Endothelial cell (in vitro differentiated cells): ENCODE results near the gene KIF3B. TPM values are rescaled to one million over a fixed set of nuclear protein-coding genes. Genes with fewer than 3 reads are reported as not detected.

Experiments
- DNase-seq: peaks from one replicate; pipeline ENCODE4 v3.0.0; 2021; ENCODE audit warnings: low spot score
- H3K27ac Mint-ChIP-seq: one replicate; pipeline ENCODE4 v1.8.0; 2021; ENCODE audit warnings: mixed read lengths, inconsistent platforms; ENCODE audit not compliant: unreplicated experiment
- H3K27me3 Mint-ChIP-seq: one replicate; pipeline ENCODE4 v1.8.0; 2021; ENCODE audit warnings: mild to moderate bottlenecking, moderate library complexity, mixed read lengths, inconsistent platforms; ENCODE audit not compliant: unreplicated experiment
- H3K36me3 Mint-ChIP-seq: one replicate; pipeline ENCODE4 v1.8.0; 2021; ENCODE audit warnings: mild to moderate bottlenecking, low read depth, mixed read lengths, inconsistent platforms; ENCODE audit not compliant: unreplicated experiment
- H3K4me1 Mint-ChIP-seq: one replicate; pipeline ENCODE4 v1.8.0; 2021; ENCODE audit warnings: mild to moderate bottlenecking, mixed read lengths, inconsistent platforms; ENCODE audit not compliant: unreplicated experiment
- H3K4me3 Mint-ChIP-seq: one replicate; pipeline ENCODE4 v1.8.0; 2021; ENCODE audit warnings: mild to moderate bottlenecking, mixed read lengths, inconsistent platforms; ENCODE audit not compliant: unreplicated experiment
- H3K9me3 Mint-ChIP-seq: one replicate; pipeline ENCODE4 v1.8.0; 2021; ENCODE audit warnings: mixed read lengths, inconsistent platforms; ENCODE audit not compliant: unreplicated experiment
- total RNA-seq: library from RNA; stranded (reverse); fragmentation: NEBNext Ultra II Directional; extraction: Animal tissue kit (Norgen Biotek cat#: 25700); gene quantifications from one replicate; pipeline ENCODE4 v1.2.1, GENCODE V29; 2021; ENCODE audit not compliant: unreplicated experiment
- TF ChIP-seq, protein P1 (sequence below): fragments of 200-600 bp; sonication (generic); IDR thresholded peaks from one replicate; pipeline ENCODE4 v1.5.0; 2021; ENCODE audit warnings: antibody characterized with exemption; ENCODE audit not compliant: unreplicated experiment

Gene KIF3B
- total RNA-seq, 1 donor from 2014 or later, result 34.7 TPM

DNA sequence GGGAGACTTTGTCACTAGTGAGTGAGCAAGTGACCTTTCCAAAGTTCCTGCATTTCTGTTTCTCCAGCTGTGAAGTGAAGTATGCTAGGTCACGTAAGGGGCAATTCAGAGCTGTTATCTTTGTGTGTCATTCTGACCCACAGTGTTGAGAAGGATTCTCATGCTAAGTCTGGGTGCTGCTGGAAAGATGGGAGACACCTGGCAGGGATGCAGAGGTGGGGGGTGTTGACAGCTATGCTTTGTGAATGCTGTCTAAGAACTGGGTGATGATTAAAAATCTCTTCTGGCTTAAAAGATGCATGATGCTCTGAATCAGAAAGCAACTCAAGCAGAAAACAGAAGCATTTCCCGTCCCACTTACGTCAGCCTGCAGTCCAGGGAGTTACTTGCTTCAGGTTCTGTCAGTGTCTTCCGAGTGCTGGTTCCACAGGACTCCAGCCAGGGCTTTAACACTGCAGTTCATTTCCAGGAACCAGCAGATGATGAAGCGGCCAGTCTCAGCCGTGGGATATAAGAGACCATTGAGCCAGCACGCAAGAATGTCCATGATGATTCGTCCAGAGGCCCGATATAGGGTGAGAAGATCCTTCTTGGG is 49.7 kb downstream of the KIF3B start:
- TF ChIP-seq, protein P1, sequence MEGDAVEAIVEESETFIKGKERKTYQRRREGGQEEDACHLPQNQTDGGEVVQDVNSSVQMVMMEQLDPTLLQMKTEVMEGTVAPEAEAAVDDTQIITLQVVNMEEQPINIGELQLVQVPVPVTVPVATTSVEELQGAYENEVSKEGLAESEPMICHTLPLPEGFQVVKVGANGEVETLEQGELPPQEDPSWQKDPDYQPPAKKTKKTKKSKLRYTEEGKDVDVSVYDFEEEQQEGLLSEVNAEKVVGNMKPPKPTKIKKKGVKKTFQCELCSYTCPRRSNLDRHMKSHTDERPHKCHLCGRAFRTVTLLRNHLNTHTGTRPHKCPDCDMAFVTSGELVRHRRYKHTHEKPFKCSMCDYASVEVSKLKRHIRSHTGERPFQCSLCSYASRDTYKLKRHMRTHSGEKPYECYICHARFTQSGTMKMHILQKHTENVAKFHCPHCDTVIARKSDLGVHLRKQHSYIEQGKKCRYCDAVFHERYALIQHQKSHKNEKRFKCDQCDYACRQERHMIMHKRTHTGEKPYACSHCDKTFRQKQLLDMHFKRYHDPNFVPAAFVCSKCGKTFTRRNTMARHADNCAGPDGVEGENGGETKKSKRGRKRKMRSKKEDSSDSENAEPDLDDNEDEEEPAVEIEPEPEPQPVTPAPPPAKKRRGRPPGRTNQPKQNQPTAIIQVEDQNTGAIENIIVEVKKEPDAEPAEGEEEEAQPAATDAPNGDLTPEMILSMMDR, result no peak
- H3K36me3 Mint-ChIP-seq, result peaks cover 9% of the 10 kb centered on the region
- no peak overlapping the region for H3K4me3 Mint-ChIP-seq
- no peak overlapping the region for H3K27ac Mint-ChIP-seq
- H3K4me1 Mint-ChIP-seq, result peaks cover 29% of the 10 kb centered on the region
- no peak for DNase-seq
- H3K9me3 Mint-ChIP-seq, result no peaks in the 10 kb centered on the region
- H3K27me3 Mint-ChIP-seq, result no peaks in the 10 kb centered on the region

GRCh38 chr20:32329817-32330554 is 52.5 kb downstream of the KIF3B start:
- H3K27ac Mint-ChIP-seq, result peak overlapping the region; percentile 36
- TF ChIP-seq, protein P1, result no peak
- H3K9me3 Mint-ChIP-seq, result no peaks in the 10 kb centered on the region
- DNase-seq, result no peak
- peaks cover 1% of the 10 kb centered on the region for H3K27me3 Mint-ChIP-seq
- H3K36me3 Mint-ChIP-seq, result peaks cover 26% of the 10 kb centered on the region
- no peak overlapping the region for H3K4me3 Mint-ChIP-seq
- peaks cover 29% of the 10 kb centered on the region for H3K4me1 Mint-ChIP-seq

GRCh38 chr20:32330555-32330897 is 53.1 kb downstream of the KIF3B start:
- TF ChIP-seq, protein P1, result no peak

DNA sequence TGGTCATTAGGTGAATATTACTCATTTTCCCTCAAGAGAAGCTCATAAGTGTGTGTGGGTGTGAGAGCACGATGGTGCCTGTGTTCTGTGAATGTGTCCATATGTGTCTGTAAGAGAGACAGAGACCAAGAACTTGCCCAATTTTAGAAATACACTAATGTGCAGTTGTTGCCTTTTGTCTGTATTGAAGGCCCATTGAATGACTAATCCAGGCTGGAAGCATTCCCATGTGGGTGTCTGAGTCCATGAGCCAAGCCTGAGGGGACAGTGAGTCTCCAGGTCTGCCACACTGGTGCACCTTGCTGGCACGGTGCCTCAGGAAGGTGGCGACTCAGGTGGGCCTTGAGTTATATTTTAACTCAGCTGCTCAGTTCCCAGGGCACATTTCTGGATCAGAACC is 55.2 kb downstream of the KIF3B start:
- no peak overlapping the region for H3K4me3 Mint-ChIP-seq
- peaks cover 26% of the 10 kb centered on the region for H3K36me3 Mint-ChIP-seq
- H3K9me3 Mint-ChIP-seq, result no peaks in the 10 kb centered on the region
- H3K27me3 Mint-ChIP-seq, result peaks cover 5% of the 10 kb centered on the region
- no peak overlapping the region for H3K27ac Mint-ChIP-seq
- DNase-seq, result no peak
- peaks cover 14% of the 10 kb centered on the region for H3K4me1 Mint-ChIP-seq
- TF ChIP-seq, protein P1, result no peak

More at GRCh38 chr20:32330555-32330897, 53.1 kb downstream of the KIF3B start:
- no peak for DNase-seq
- Mint-ChIP-seq H3K4me3 (no peak overlapping the region), H3K9me3 (no peaks in the 10 kb centered on the region), H3K4me1 (peaks cover 29% of the 10 kb centered on the region), H3K27me3 (peaks cover 1% of the 10 kb centered on the region), H3K27ac (no peak overlapping the region), H3K36me3 (peaks cover 26% of the 10 kb centered on the region)
